Measurements from ENCODE around the gene SYVN1. TPM values are rescaled to one million over a fixed set of nuclear protein-coding genes. Genes with fewer than 3 reads are reported as not detected.

SYVN1 gene
- polyA plus RNA-seq, 3 donors, result 3.5 to 81.6 (median 6.4) TPM

GRCh38 chr11:65116370-65117205, 17.7 kb downstream of the SYVN1 start:
- H3K27ac ChIP-seq (ENCODE audit: low read depth in 1 of 2, low read length in 2 of 2), result peak overlapping the region in 1 of 2 donors; percentile 85
- Mint-ChIP-seq H3K4me1 (peaks cover 45% of the 10 kb centered on the region), H3K9me3 (peaks cover 0 to 6% (median 0%) of the 10 kb centered on the region in 7 donors), H3K27ac (peak overlapping the region in 5 of 7 donors; percentile 22 to 84 (median 62)), H3K27me3 (ENCODE audit: low read depth in 3 of 3) (peaks cover 13 to 22% (median 15%) of the 10 kb centered on the region in 3 donors), H3K4me3 (peak overlapping the region; percentile 82 to 90), H3K36me3 (peaks cover 44 to 48% of the 10 kb centered on the region in 2 donors)
- peak overlapping the region; percentile 89 for H3K9ac ChIP-seq (ENCODE audit: insufficient read depth, low read length, poor library complexity, severe bottlenecking)
- H3K36me3 ChIP-seq (replicated peaks in 1 of 2; ENCODE audit: control insufficient read depth in 1 of 2, insufficient read depth in 2 of 2, low read length in 2 of 2), result peaks cover 29 to 33% of the 10 kb centered on the region in 2 donors
- peaks cover 0 to 15% of the 10 kb centered on the region in 2 donors for H3K27me3 ChIP-seq (ENCODE audit: control insufficient read depth in 2 of 2, insufficient read depth in 2 of 2, low read length in 2 of 2)
- no peak for DNase-seq
- H2AFZ ChIP-seq (ENCODE audit: insufficient read depth, low read depth, low read length, poor library complexity, severe bottlenecking), result peak overlapping the region; percentile 87
- peaks cover 35 to 53% of the 10 kb centered on the region in 2 donors for H3K4me1 ChIP-seq (ENCODE audit: control insufficient read depth in 1 of 2, insufficient read depth in 2 of 2, low read length in 2 of 2)
- 25% methylated on average over 68 of the region's 68 CpGs for WGBS (ENCODE audit: insufficient coverage)
- TF ChIP-seq, protein P1, sequence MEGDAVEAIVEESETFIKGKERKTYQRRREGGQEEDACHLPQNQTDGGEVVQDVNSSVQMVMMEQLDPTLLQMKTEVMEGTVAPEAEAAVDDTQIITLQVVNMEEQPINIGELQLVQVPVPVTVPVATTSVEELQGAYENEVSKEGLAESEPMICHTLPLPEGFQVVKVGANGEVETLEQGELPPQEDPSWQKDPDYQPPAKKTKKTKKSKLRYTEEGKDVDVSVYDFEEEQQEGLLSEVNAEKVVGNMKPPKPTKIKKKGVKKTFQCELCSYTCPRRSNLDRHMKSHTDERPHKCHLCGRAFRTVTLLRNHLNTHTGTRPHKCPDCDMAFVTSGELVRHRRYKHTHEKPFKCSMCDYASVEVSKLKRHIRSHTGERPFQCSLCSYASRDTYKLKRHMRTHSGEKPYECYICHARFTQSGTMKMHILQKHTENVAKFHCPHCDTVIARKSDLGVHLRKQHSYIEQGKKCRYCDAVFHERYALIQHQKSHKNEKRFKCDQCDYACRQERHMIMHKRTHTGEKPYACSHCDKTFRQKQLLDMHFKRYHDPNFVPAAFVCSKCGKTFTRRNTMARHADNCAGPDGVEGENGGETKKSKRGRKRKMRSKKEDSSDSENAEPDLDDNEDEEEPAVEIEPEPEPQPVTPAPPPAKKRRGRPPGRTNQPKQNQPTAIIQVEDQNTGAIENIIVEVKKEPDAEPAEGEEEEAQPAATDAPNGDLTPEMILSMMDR (IDR thresholded peaks at IDR 0.05), result no peak
- peaks cover 25% of the 10 kb centered on the region for H4K20me1 ChIP-seq (ENCODE audit: insufficient read depth, low read length)
- H3K4me3 ChIP-seq (replicated peaks in 1 of 3; ENCODE audit: low read depth in 2 of 3, low read length in 3 of 3), result peak overlapping the region; percentile 60 to 93 (median 91)
- H3K9me3 ChIP-seq (replicated peaks in 1 of 2; ENCODE audit: control insufficient read depth in 1 of 2, insufficient read depth in 1 of 2, low read length in 2 of 2), result no peaks in the 10 kb centered on the region
- intact Hi-C loops (cut with micrococcal nuclease), result loop anchor here in 1 of 2 donors (2.0 kb wide), 1 partner anchor 18 kb away; the partner anchor contains the start of gene SYVN1
- peaks cover 37% of the 10 kb centered on the region for H3K79me2 ChIP-seq (ENCODE audit: insufficient read depth, low read length)
- H3K4me2 ChIP-seq (replicated peaks; ENCODE audit: extremely low read depth, low read length, poor library complexity, severe bottlenecking), result peak overlapping the region; percentile 93

GRCh38 chr11:65115361-65116082, 18.8 kb downstream of the SYVN1 start:
- Histone ChIP-seq H3K4me2 (replicated peaks; ENCODE audit: extremely low read depth, low read length, poor library complexity, severe bottlenecking) (no peak overlapping the region), H3K9me3 (replicated peaks in 1 of 2; ENCODE audit: control insufficient read depth in 1 of 2, insufficient read depth in 1 of 2, low read length in 2 of 2) (no peaks in the 10 kb centered on the region), H4K20me1 (ENCODE audit: insufficient read depth, low read length) (peaks cover 35% of the 10 kb centered on the region), H3K79me2 (ENCODE audit: insufficient read depth, low read length) (peaks cover 26% of the 10 kb centered on the region), H2AFZ (ENCODE audit: insufficient read depth, low read depth, low read length, poor library complexity, severe bottlenecking) (no peak overlapping the region), H3K27me3 (ENCODE audit: control insufficient read depth in 2 of 2, insufficient read depth in 2 of 2, low read length in 2 of 2) (peaks cover 0 to 15% of the 10 kb centered on the region in 2 donors), H3K36me3 (replicated peaks in 1 of 2; ENCODE audit: control insufficient read depth in 1 of 2, insufficient read depth in 2 of 2, low read length in 2 of 2) (peaks cover 22 to 26% of the 10 kb centered on the region in 2 donors), H3K9ac (ENCODE audit: insufficient read depth, low read length, poor library complexity, severe bottlenecking) (no peak overlapping the region), H3K4me1 (ENCODE audit: control insufficient read depth in 1 of 2, insufficient read depth in 2 of 2, low read length in 2 of 2) (peaks cover 36 to 53% of the 10 kb centered on the region in 2 donors), H3K4me3 (replicated peaks in 1 of 3; ENCODE audit: low read depth in 2 of 3, low read length in 3 of 3) (no peak overlapping the region), H3K27ac (ENCODE audit: low read depth in 1 of 2, low read length in 2 of 2) (no peak overlapping the region)
- peaks cover 0 to 6% (median 0%) of the 10 kb centered on the region in 7 donors for H3K9me3 Mint-ChIP-seq
- peaks cover 13 to 22% (median 15%) of the 10 kb centered on the region in 3 donors for H3K27me3 Mint-ChIP-seq (ENCODE audit: low read depth in 3 of 3)
- H3K27ac Mint-ChIP-seq, result peak overlapping the region in 2 of 7 donors; percentile 3 to 10
- H3K4me1 Mint-ChIP-seq, result peaks cover 48% of the 10 kb centered on the region
- intact Hi-C loops (cut with micrococcal nuclease), result loop anchor here in 1 of 2 donors (2.0 kb wide), 1 partner anchor 19 kb away; the partner anchor contains the start of gene SYVN1
- no peak for DNase-seq
- TF ChIP-seq, protein P1 (IDR thresholded peaks at IDR 0.05), result no peak
- no peak overlapping the region for H3K4me3 Mint-ChIP-seq
- WGBS (ENCODE audit: insufficient coverage), result 92% methylated on average over 10 of the region's 21 CpGs
- H3K36me3 Mint-ChIP-seq, result peaks cover 34 to 38% of the 10 kb centered on the region in 2 donors
